ENCODE results near the gene KAT6B. TPM values are rescaled to one million over a fixed set of nuclear protein-coding genes. Genes with fewer than 3 reads are reported as not detected.

Gene KAT6B
- total RNA-seq, 2 experiments from 2014 or later = 70.3 to 74.2 TPM

GRCh38 chr10:75018686-75019307 is 192.4 kb downstream of the KAT6B start:
- intact Hi-C loops (cut with DNase I, micrococcal nuclease) = loop anchor here (1.0 to 10.0 kb wide), 5 partner anchors 191 to 752 kb away; partner anchors contain the start of gene KAT6B (in 2 of the 2)
- ATAC-seq (ENCODE audit: poor library complexity) = no peak
- H3K36me3 Mint-ChIP-seq (ENCODE audit: low read depth) = peaks cover 69% of the 10 kb centered on the region
- POLR2A ChIA-PET = interaction anchor here (0.6 to 1.8 kb wide), 2 partner anchors 121 to 433 kb away, joined by 3 to 4 read pairs; no protein-coding TSS in a partner anchor
- Histone ChIP-seq H3K27me3 (ENCODE audit: control insufficient read depth in 1 of 2, insufficient read depth in 2 of 2, low read length in 2 of 2) (no peaks in the 10 kb centered on the region), H3K4me3 (ENCODE audit: low read length) (no peak overlapping the region), H3K36me3 (ENCODE audit: insufficient read depth, low read length) (peaks cover 45% of the 10 kb centered on the region), H3K9me3 (ENCODE audit: control insufficient read depth in 1 of 2, insufficient read depth in 1 of 2, low read length in 2 of 2) (no peaks in the 10 kb centered on the region), H3K27ac (ENCODE audit: low read depth in 1 of 2, low read length in 2 of 2) (no peak overlapping the region), H3K4me1 (ENCODE audit: insufficient read depth, low read length) (peaks cover 28% of the 10 kb centered on the region)
- no peak for DNase-seq
- H3K27me3 Mint-ChIP-seq = no peaks in the 10 kb centered on the region
- H3K4me1 Mint-ChIP-seq (ENCODE audit: low read depth) = peaks cover 41% of the 10 kb centered on the region
- no peak overlapping the region for H3K4me3 Mint-ChIP-seq
- peak overlapping the region; percentile 68 for H3K27ac Mint-ChIP-seq
- CTCF ChIA-PET = no interaction called here
- no peak for TF ChIP-seq CTCF (IDR thresholded peaks at IDR 0.05)
- no peaks in the 10 kb centered on the region for H3K9me3 Mint-ChIP-seq

GRCh38 chr10:75019370-75019769 is 193.0 kb downstream of the KAT6B start:
- CTCF ChIA-PET = no interaction called here
- intact Hi-C loops (cut with DNase I, micrococcal nuclease) = loop anchor here (1.0 to 10.0 kb wide), 5 partner anchors 192 to 753 kb away; partner anchors contain the start of gene KAT6B (in 2 of the 2)
- Histone ChIP-seq H3K36me3 (ENCODE audit: insufficient read depth, low read length) (peaks cover 49% of the 10 kb centered on the region), H3K9me3 (ENCODE audit: control insufficient read depth in 1 of 2, insufficient read depth in 1 of 2, low read length in 2 of 2) (no peaks in the 10 kb centered on the region), H3K4me1 (ENCODE audit: insufficient read depth, low read length) (peaks cover 22% of the 10 kb centered on the region), H3K27ac (ENCODE audit: low read depth in 1 of 2, low read length in 2 of 2) (no peak overlapping the region), H3K4me3 (ENCODE audit: low read length) (no peak overlapping the region), H3K27me3 (ENCODE audit: control insufficient read depth in 1 of 2, insufficient read depth in 2 of 2, low read length in 2 of 2) (no peaks in the 10 kb centered on the region)
- POLR2A ChIA-PET = interaction anchor here (0.6 to 1.8 kb wide), 2 partner anchors 121 to 433 kb away, joined by 3 to 4 read pairs; no protein-coding TSS in a partner anchor
- peak overlapping the region; percentile 68 for H3K27ac Mint-ChIP-seq
- TF ChIP-seq CTCF (IDR thresholded peaks at IDR 0.05) = peak; percentile 63
- H3K36me3 Mint-ChIP-seq (ENCODE audit: low read depth) = peaks cover 68% of the 10 kb centered on the region
- no peak overlapping the region for H3K4me3 Mint-ChIP-seq
- ATAC-seq (ENCODE audit: poor library complexity) (peak; percentile 66), DNase-seq (peak in 3 of 14 experiments; percentile 58 to 62 (median 61))
- H3K9me3 Mint-ChIP-seq = no peaks in the 10 kb centered on the region
- H3K4me1 Mint-ChIP-seq (ENCODE audit: low read depth) = peaks cover 35% of the 10 kb centered on the region
- H3K27me3 Mint-ChIP-seq = no peaks in the 10 kb centered on the region

- H3K27ac ChIP-seq (ENCODE audit: low read depth in 1 of 2, low read length in 2 of 2) = no peak overlapping the region
- no peak for ATAC-seq (ENCODE audit: poor library complexity)
- H3K9me3 ChIP-seq (ENCODE audit: control insufficient read depth in 1 of 2, insufficient read depth in 1 of 2, low read length in 2 of 2) = no peaks in the 10 kb centered on the region
- intact Hi-C loops (cut with DNase I, micrococcal nuclease) = loop anchor here in 1 of 2 experiments (5.0 kb wide), 3 partner anchors 278 to 778 kb away; no protein-coding TSS in a partner anchor
- H3K9me3 Mint-ChIP-seq = no peaks in the 10 kb centered on the region
- DNase-seq = no peak
- no peak overlapping the region for H3K4me3 Mint-ChIP-seq
- H3K36me3 Mint-ChIP-seq (ENCODE audit: low read depth) = peaks cover 75% of the 10 kb centered on the region
- POLR2A ChIA-PET = interaction anchor here (0.7 to 1.8 kb wide), 2 partner anchors 52 to 434 kb away, joined by 3 to 4 read pairs; no protein-coding TSS in a partner anchor
- no peak for TF ChIP-seq CTCF (IDR thresholded peaks at IDR 0.05)
- H3K27me3 ChIP-seq (ENCODE audit: control insufficient read depth in 1 of 2, insufficient read depth in 2 of 2, low read length in 2 of 2) = no peaks in the 10 kb centered on the region
- H3K36me3 ChIP-seq (ENCODE audit: insufficient read depth, low read length) = peaks cover 57% of the 10 kb centered on the region
- no peaks in the 10 kb centered on the region for H3K27me3 Mint-ChIP-seq
- peaks cover 27% of the 10 kb centered on the region for H3K4me1 Mint-ChIP-seq (ENCODE audit: low read depth)
- peaks cover 14% of the 10 kb centered on the region for H3K4me1 ChIP-seq (ENCODE audit: insufficient read depth, low read length)
- no peak overlapping the region for H3K4me3 ChIP-seq (ENCODE audit: low read length)
- H3K27ac Mint-ChIP-seq = no peak overlapping the region
- CTCF ChIA-PET = interaction anchor here (0.8 kb wide), 1 partner anchor 215 kb away, joined by 3 read pairs; the partner anchor contains the start of gene COMTD1
Observed at GRCh38 chr10:75020168-75020567, 193.8 kb downstream of the KAT6B start.

Measured in CD4-positive, alpha-beta T cell (primary cell).